Activated CD8-positive, alpha-beta T cell treated with anti-CD3 and anti-CD28 coated beads for 36 hours (primary cell): ENCODE data around the gene RIPOR3. TPM values are rescaled to one million over a fixed set of nuclear protein-coding genes. Genes with fewer than 3 reads are reported as not detected.

Experiments
- ATAC-seq: fragments of 200-7000 bp; cut with Tn5 transposase; one replicate; pipeline ENCODE4 v1.10.0; 2021; ENCODE audit warnings: mild to moderate bottlenecking, moderate library complexity
- CTCF ChIA-PET: fragments of 350-600 bp; sonication (Branson Sonifier 250); formaldehyde crosslinking; loops from one replicate; lab custom pipeline; 2021; ENCODE audit warnings: antibody characterized with exemption; lab: Charles Lee
- POLR2A ChIA-PET: fragments of 350-600 bp; sonication (Branson Sonifier 250); formaldehyde crosslinking; loops from one replicate; lab custom pipeline; 2021; ENCODE audit warnings: antibody characterized with exemption; lab: Charles Lee
- DNase-seq: peaks from one replicate; pipeline ENCODE4 v3.0.0-alpha.2; 2020
- H3K27ac Mint-ChIP-seq: one replicate; pipeline ENCODE4 v1.8.0; 2021; ENCODE audit warnings: mild to moderate bottlenecking, mixed read lengths
- H3K27me3 Mint-ChIP-seq: one replicate; pipeline ENCODE4 v1.8.0; 2021; ENCODE audit warnings: mixed read lengths
- H3K36me3 Mint-ChIP-seq: one replicate; pipeline ENCODE4 v1.8.0; 2021; ENCODE audit warnings: low read depth, mixed read lengths
- H3K4me1 Mint-ChIP-seq: one replicate; pipeline ENCODE4 v1.8.0; 2021; ENCODE audit warnings: low read depth, mixed read lengths
- H3K4me3 Mint-ChIP-seq: one replicate; pipeline ENCODE4 v1.8.0; 2021; ENCODE audit warnings: mild to moderate bottlenecking, moderate library complexity, mixed read lengths
- H3K9me3 Mint-ChIP-seq: one replicate; pipeline ENCODE4 v1.8.0; 2021; ENCODE audit warnings: mixed read lengths
- CTCF ChIP-seq: fragments of 200-600 bp; IDR thresholded peaks from one replicate; pipeline ENCODE4 v1.8.0; 2022; ENCODE audit warnings: antibody characterized with exemption, mild to moderate bottlenecking
- intact Hi-C: fragments of 100-400 bp; cut with micrococcal nuclease; formaldehyde crosslinking; loops from one replicate; pipeline ENCODE4 v1.10.0; 2022
- total RNA-seq, 2 experiments: library from RNA; stranded (reverse); gene quantifications; one replicate each; pipeline ENCODE4 v1.2.3, GENCODE V29; 2021

RIPOR3 gene
- total RNA-seq, 2 experiments from 2014 or later: not detected

- ATAC-seq (no peak), DNase-seq (no peak)
- Mint-ChIP-seq H3K36me3 (no peaks in the 10 kb centered on the region), H3K27ac (no peak overlapping the region), H3K9me3 (no peaks in the 10 kb centered on the region), H3K27me3 (no peaks in the 10 kb centered on the region), H3K4me1 (no peaks in the 10 kb centered on the region), H3K4me3 (no peak overlapping the region)
- ChIA-PET POLR2A (no interaction called here), CTCF (interaction anchor here (0.9 to 1.1 kb wide), 2 partner anchors 39 to 167 kb away, joined by 3 to 4 read pairs; no protein-coding TSS in a partner anchor)
- intact Hi-C loops: no loop called here
- no peak for TF ChIP-seq CTCF
These were observed 75.9 kb downstream of the RIPOR3 start for GRCh38 chr20:50615407-50615806.

- POLR2A ChIA-PET: no interaction called here
- Mint-ChIP-seq H3K9me3 (no peaks in the 10 kb centered on the region), H3K27me3 (no peaks in the 10 kb centered on the region), H3K4me1 (no peaks in the 10 kb centered on the region), H3K4me3 (no peak overlapping the region), H3K36me3 (no peaks in the 10 kb centered on the region), H3K27ac (no peak overlapping the region)
- CTCF ChIA-PET: interaction anchor here (1.1 kb wide), 1 partner anchor 23 kb away, joined by 4 read pairs; no protein-coding TSS in a partner anchor
- DNase-seq (no peak), ATAC-seq (no peak)
- TF ChIP-seq CTCF: no peak
- intact Hi-C loops: no loop called here
These were observed 77.7 kb downstream of the RIPOR3 start for GRCh38 chr20:50613438-50614169.

- Mint-ChIP-seq H3K36me3 (no peaks in the 10 kb centered on the region), H3K4me1 (no peaks in the 10 kb centered on the region), H3K9me3 (no peaks in the 10 kb centered on the region), H3K27ac (no peak overlapping the region), H3K4me3 (no peak overlapping the region), H3K27me3 (no peaks in the 10 kb centered on the region)
- DNase-seq: no peak
- ChIA-PET POLR2A (interaction anchor here (0.7 kb wide), 1 partner anchor 64 kb away, joined by 3 read pairs; no protein-coding TSS in a partner anchor), CTCF (interaction anchor here (1.4 kb wide), 2 partner anchors 23 to 145 kb away, joined by 3 to 5 read pairs; no protein-coding TSS in a partner anchor)
- no peak for ATAC-seq
- intact Hi-C loops: no loop called here
- no peak for TF ChIP-seq CTCF
These were observed 80.1 kb downstream of the RIPOR3 start for GRCh38 chr20:50611128-50611810.

- no peaks in the 10 kb centered on the region for H3K36me3 Mint-ChIP-seq
- no peak for TF ChIP-seq CTCF
- no peak for ATAC-seq
- intact Hi-C loops: no loop called here
- no peaks in the 10 kb centered on the region for H3K4me1 Mint-ChIP-seq
- no peak for DNase-seq
- ChIA-PET POLR2A (no interaction called here), CTCF (interaction anchor here (0.7 to 1.4 kb wide), 3 partner anchors 16 to 144 kb away, joined by 3 to 5 read pairs (median 3); no protein-coding TSS in a partner anchor)
- H3K4me3 Mint-ChIP-seq: no peak overlapping the region
- no peak overlapping the region for H3K27ac Mint-ChIP-seq
- no peaks in the 10 kb centered on the region for H3K9me3 Mint-ChIP-seq
- no peaks in the 10 kb centered on the region for H3K27me3 Mint-ChIP-seq
These were observed 81.1 kb downstream of the RIPOR3 start for GRCh38 chr20:50610212-50610718.
